BE2C (cell line): ENCODE data around the gene CMTM2.
"Not testable (repeated sequence)": the region's sequence is repeated elsewhere in the genome, so short reads cannot be mapped to it uniquely, and the experiment has no call there.

ENCODE experiments used
- DNase-seq: peaks from one replicate; pipeline ENCODE4 v3.0.0-alpha.2; 2020
- H3K27me3 ChIP-seq: fragments of 250-450 bp; sonication (Bioruptor Pico); 2 replicates; pipeline ENCODE4 v1.5.1; 2020; ENCODE audit warnings: mild to moderate bottlenecking
- H3K36me3 ChIP-seq: fragments of 250-450 bp; sonication (Bioruptor Pico); 2 replicates; pipeline ENCODE4 v1.5.1; 2020; ENCODE audit warnings: mild to moderate bottlenecking
- H3K4me1 ChIP-seq: fragments of 250-450 bp; sonication (Bioruptor Pico); 2 replicates; pipeline ENCODE4 v1.5.1; 2020
- H3K4me3 ChIP-seq: 2 replicates; pipeline ENCODE4 v1.5.1; 2011; ENCODE audit warnings: low read depth, low read length
- H3K9me3 ChIP-seq: fragments of 250-450 bp; sonication (Bioruptor Pico); 2 replicates; pipeline ENCODE4 v1.5.1; 2020
- CTCF ChIP-seq: IDR thresholded peaks from 2 replicates; pipeline ENCODE4 v1.5.1; 2012; ENCODE audit warnings: mild to moderate bottlenecking, low read depth, low read length

CMTM2 gene

GRCh38 chr16:66592241-66592640 lies 13.0 kb downstream of the CMTM2 start:
- TF ChIP-seq CTCF, result no peak
- Histone ChIP-seq H3K36me3 (no peaks in the 10 kb centered on the region), H3K4me1 (no peaks in the 10 kb centered on the region), H3K9me3 (no peaks in the 10 kb centered on the region), H3K4me3 (no peak overlapping the region), H3K27me3 (no peaks in the 10 kb centered on the region)
- DNase-seq, result no peak

GRCh38 chr16:66592814-66593213 lies 13.6 kb downstream of the CMTM2 start:
- no peaks in the 10 kb centered on the region for H3K9me3 ChIP-seq
- no peak for TF ChIP-seq CTCF
- no peaks in the 10 kb centered on the region for H3K4me1 ChIP-seq
- DNase-seq, result no peak
- no peaks in the 10 kb centered on the region for H3K36me3 ChIP-seq
- no peak overlapping the region for H3K4me3 ChIP-seq
- H3K27me3 ChIP-seq, result no peaks in the 10 kb centered on the region

- no peaks in the 10 kb centered on the region for H3K27me3 ChIP-seq
- H3K4me1 ChIP-seq, result no peaks in the 10 kb centered on the region
- H3K36me3 ChIP-seq, result no peaks in the 10 kb centered on the region
- no peaks in the 10 kb centered on the region for H3K9me3 ChIP-seq
- H3K4me3 ChIP-seq, result no peak overlapping the region
- no peak for TF ChIP-seq CTCF
- DNase-seq, result no peak
Measured at GRCh38 chr16:66594739-66595138, 15.5 kb downstream of the CMTM2 start.

GRCh38 chr16:66596559-66596958 lies 17.3 kb downstream of the CMTM2 start:
- DNase-seq, result not testable (repeated sequence)

GRCh38 chr16:66596986-66597848 lies 18.0 kb downstream of the CMTM2 start:
- Histone ChIP-seq H3K27me3 (no peaks in the 10 kb centered on the region), H3K4me1 (no peaks in the 10 kb centered on the region), H3K36me3 (no peaks in the 10 kb centered on the region), H3K4me3 (no peak overlapping the region), H3K9me3 (no peaks in the 10 kb centered on the region)
- no peak for TF ChIP-seq CTCF
- DNase-seq, result no peak

More at GRCh38 chr16:66596559-66596958, 17.3 kb downstream of the CMTM2 start:
- not testable (repeated sequence) for H3K4me3 ChIP-seq, H3K4me1 ChIP-seq, H3K36me3 ChIP-seq, H3K9me3 ChIP-seq, H3K27me3 ChIP-seq

GRCh38 chr16:66598111-66598510 lies 18.8 kb downstream of the CMTM2 start:
- DNase-seq, result no peak
- Histone ChIP-seq H3K9me3 (no peaks in the 10 kb centered on the region), H3K36me3 (no peaks in the 10 kb centered on the region), H3K4me3 (no peak overlapping the region), H3K4me1 (no peaks in the 10 kb centered on the region), H3K27me3 (no peaks in the 10 kb centered on the region)
- no peak for TF ChIP-seq CTCF
